ENCODE measurements around the gene COLGALT1.

GRCh38 chr19:17616961-17617806 lies 61.7 kb downstream of the COLGALT1 start:
- no peak for TF ChIP-seq CTCF (IDR thresholded peaks at IDR 0.05)
- TF ChIP-seq EP300 (IDR thresholded peaks at IDR 0.05; ENCODE audit: low read depth) = no peak

Data from transverse colon (tissue), 3 donors.